K562 (cell line): ENCODE measurements around the gene TUBB4B. TPM values are rescaled to one million over a fixed set of nuclear protein-coding genes. Genes with fewer than 3 reads are reported as not detected.
A peak's percentile ranks its signal among the peaks of the same experiment; 100 is the strongest.

ENCODE experiments used
- ATAC-seq: fragments of 200-7000 bp; cut with Tn5 transposase; 3 replicates; pipeline ENCODE4 v1.9.1; 2020; ENCODE audit warnings: moderate library complexity
- BruUV-seq: library from RNA; stranded (reverse); fragments of 400-500 nt; replicated peaks from 2 replicates; lab custom pipeline; 2021; lab: Mats Ljungman, UMichigan
- CTCF ChIA-PET: fragments of 300-600 bp; formaldehyde crosslinking; extraction: SDS; loops from one replicate; lab custom pipeline; 2021; ENCODE audit warnings: low intra/inter-chr PET ratio; lab: Yijun Ruan, JAX
- POLR2A ChIA-PET: fragments of 300-600, 350-650 bp; sonication (Branson Sonifier 250); formaldehyde crosslinking; extraction: SDS; loops from one replicate; lab custom pipeline; 2021; ENCODE audit warnings: antibody characterized with exemption, inconsistent platforms; lab: Yijun Ruan, JAX
- DNase-seq, 4 experiments: peaks; one replicate each; pipeline versions ENCODE4 v3.0.0 to v3.0.0-alpha.2; 2011 to 2018; ENCODE audit warnings: low spot score in 3 of 4, mixed read lengths in 3 of 4; ENCODE audit errors: extremely low read depth in 1 of 4
- FAIRE-seq: peaks from 2 replicates; lab custom pipeline; 2011; peaks lifted over from hg19 to GRCh38; lab: Jason Lieb, UNC
- H2AFZ ChIP-seq: 2 replicates; pipeline ENCODE4 v1.6.0; 2011; ENCODE audit warnings: low read depth, low read length, control low read depth, inconsistent platforms
- H3K27ac ChIP-seq: fragments of 200-600 bp; 3 replicates; pipeline ENCODE4 v1.8.0; 2011; ENCODE audit warnings: low read depth, mild to moderate bottlenecking, control low read depth, inconsistent platforms, low read length, moderate library complexity, mixed read lengths; ENCODE audit errors: extremely low read depth
- H3K27me3 ChIP-seq, 2 experiments: fragments of 300-600 bp in 1 of 2; 2 replicates in 1 of 2; 3 replicates in 1 of 2; pipeline versions ENCODE4 v1.6.0 to v1.8.0; 2011; ENCODE audit warnings: inconsistent platforms in 2 of 2, low read length in 2 of 2, mild to moderate bottlenecking in 1 of 2, mixed read lengths in 1 of 2, moderate library complexity in 1 of 2; ENCODE audit not compliant: control insufficient read depth in 2 of 2, insufficient read depth in 2 of 2
- H3K36me3 ChIP-seq: fragments of 300-600 bp; 3 replicates; pipeline ENCODE4 v1.8.0; 2011; ENCODE audit warnings: mild to moderate bottlenecking, low read length, inconsistent platforms; ENCODE audit not compliant: control insufficient read depth, insufficient read depth
- H3K4me1 ChIP-seq, 2 experiments: fragments of 200-600 bp in 1 of 2; replicated peaks in 1 of 2; 2 replicates in 1 of 2; 3 replicates in 1 of 2; pipeline versions ENCODE4 v1.5.1 to v1.8.0; 2011; ENCODE audit warnings: inconsistent platforms in 2 of 2, low read length in 2 of 2, mild to moderate bottlenecking in 1 of 2, mixed read lengths in 1 of 2, moderate library complexity in 1 of 2; ENCODE audit not compliant: control insufficient read depth in 2 of 2, insufficient read depth in 2 of 2
- H3K4me2 ChIP-seq: 2 replicates; pipeline ENCODE4 v1.6.1; 2011; ENCODE audit warnings: low read length, control low read depth, inconsistent platforms, mixed read lengths; ENCODE audit not compliant: insufficient read depth
- H3K4me3 ChIP-seq: fragments of 200-600 bp; sonication (generic), shearing (Covaris generic); 2 replicates; pipeline ENCODE4 v1.5.1; 2016; ENCODE audit warnings: control low read depth, inconsistent platforms
- H3K79me2 ChIP-seq: fragments of 200-600 bp; 3 replicates; pipeline ENCODE4 v1.8.0; 2011; ENCODE audit warnings: low read length, inconsistent platforms; ENCODE audit not compliant: control insufficient read depth, insufficient read depth
- H3K9ac ChIP-seq, 2 experiments: 2 replicates each; pipeline versions ENCODE4 v1.6.0 to v1.6.1; 2011; ENCODE audit warnings: low read depth in 2 of 2, low read length in 2 of 2, control low read depth in 1 of 2, inconsistent platforms in 1 of 2, mild to moderate bottlenecking in 1 of 2, mixed read lengths in 1 of 2; ENCODE audit not compliant: insufficient read depth in 1 of 2
- H3K9me1 ChIP-seq: one replicate; pipeline ENCODE4 v1.6.0; 2011; ENCODE audit warnings: inconsistent platforms, mild to moderate bottlenecking, low read length, moderate library complexity; ENCODE audit not compliant: control insufficient read depth, insufficient read depth
- H3K9me3 ChIP-seq: replicated peaks from 2 replicates; pipeline ENCODE4 v1.5.1; 2011; ENCODE audit warnings: low read depth, low read length, inconsistent platforms; ENCODE audit not compliant: control insufficient read depth, insufficient read depth
- H4K20me1 ChIP-seq: replicated peaks from 2 replicates; pipeline ENCODE4 v1.6.1; 2011; ENCODE audit warnings: low read length, inconsistent platforms, mixed read lengths; ENCODE audit not compliant: control insufficient read depth, insufficient read depth
- CBFA2T2 ChIP-seq: fragments of 450-650 bp; conservative IDR thresholded peaks from 2 replicates; pipeline ENCODE4 v1.6.1; 2017; ENCODE audit warnings: mild to moderate bottlenecking
- HDAC8 ChIP-seq: fragments of 450-650 bp; IDR thresholded peaks from 2 replicates; pipeline ENCODE4 v1.6.1; 2016; ENCODE audit warnings: mild to moderate bottlenecking, missing genetic modification characterization, moderate library complexity, missing compliant biosample characterization
- HLTF ChIP-seq: fragments of 450-650 bp; IDR thresholded peaks from 2 replicates; pipeline ENCODE4 v1.6.1; 2016
- HMG20B ChIP-seq: fragments of 250-450 bp; sonication (Bioruptor Pico); IDR thresholded peaks from 2 replicates; pipeline ENCODE4 v1.5.0; 2021; ENCODE audit warnings: mild to moderate bottlenecking
- SMAD3 ChIP-seq: fragments of 450-650 bp; formaldehyde crosslinking; conservative IDR thresholded peaks from 2 replicates; pipeline ENCODE4 v1.4.0; 2020; ENCODE audit warnings: mild to moderate bottlenecking
- TCF7L2 ChIP-seq: fragments of 150-350 bp; IDR thresholded peaks from 2 replicates; pipeline ENCODE4 v1.6.1; 2016; ENCODE audit warnings: low read depth, mild to moderate bottlenecking, low read length, moderate library complexity
- TFAM ChIP-seq: fragments of 250-450 bp; sonication (Bioruptor Pico); conservative IDR thresholded peaks from 2 replicates; pipeline ENCODE4 v1.5.0; 2021; ENCODE audit warnings: mild to moderate bottlenecking, moderate library complexity
- WGBS: fragments of 100-300 bp; shearing (Covaris generic); methylation state at CpG from one replicate; pipeline ENCODE4 v1.1.6; 2016; ENCODE audit warnings: low coverage, mixed read lengths; ENCODE audit not compliant: insufficient coverage; ENCODE audit errors: missing lambda C conversion rate; 5-methylcytosine and 5-hydroxymethylcytosine counted together
- in situ Hi-C: fragments of 300-500 bp; cut with MboI; formaldehyde crosslinking; loops from 4 replicates; pipeline ENCODE4 v1.15.0; 2018; ENCODE audit warnings: inconsistent platforms, mixed read lengths
- intact Hi-C: fragments of 100-400 bp; cut with micrococcal nuclease; formaldehyde crosslinking; loops from 2 replicates; pipeline ENCODE4 v1.14.2; 2022
- polyA plus RNA-seq, 8 experiments: library from polyadenylated mRNA; depleted of rRNA in 4 of 8; stranded (reverse) in 5 of 8; unstranded in 3 of 8; fragments of >200 nt; fragmentation: Nextera tagmentation in 2 of 8; fragmentation: Illumina TruSeq in 1 of 8; extraction: Ambion mirVana in 2 of 8; extraction: Trizol in 1 of 8; gene quantifications; 2 replicates each; pipeline versions ENCODE4 v1.2.1 to v1.2.3, GENCODE V29; 2011 to 2014; ENCODE audit warnings: inconsistent platforms in 1 of 8, missing spikeins in 1 of 8
- total RNA-seq, 7 experiments: library from RNA; depleted of rRNA in 6 of 7; stranded (reverse); fragments of >200 nt in 6 of 7; fragmentation: Illumina TruSeq in 2 of 7; extraction: Trizol in 2 of 7; gene quantifications; 2 replicates each; pipeline versions ENCODE4 v1.2.1 to v1.2.3, GENCODE V29; 2011 to 2021; ENCODE audit warnings: low replicate concordance in 1 of 7
- TF ChIP-seq, protein P1 (sequence below), 2 experiments: fragments of 200-800 bp in 1 of 2; sonication (Bioruptor generic) in 1 of 2; sonication (generic) in 1 of 2; formaldehyde crosslinking in 1 of 2; IDR thresholded peaks in 1 of 2; conservative IDR thresholded peaks in 1 of 2; 2 replicates each; pipeline versions ENCODE4 v1.5.0 to v1.6.1; 2016 to 2020; ENCODE audit warnings: missing compliant biosample characterization in 1 of 2, missing genetic modification characterization in 1 of 2, missing genetic modification reagents in 1 of 2
- TF ChIP-seq, protein P2 (sequence below): fragments of 250-450 bp; sonication (Bioruptor Pico); IDR thresholded peaks from 2 replicates; pipeline ENCODE4 v1.8.0; 2022; ENCODE audit warnings: inconsistent platforms, mild to moderate bottlenecking, moderate library complexity, borderline replicate concordance
- TF ChIP-seq, protein P3 (sequence below): sonication (generic); formaldehyde crosslinking; IDR thresholded peaks from 2 replicates; pipeline ENCODE4 v1.8.1; 2022; ENCODE audit warnings: missing genetic modification reagents
- TF ChIP-seq, protein P4 (sequence below): fragments of 250-450 bp; sonication (Bioruptor Pico); IDR thresholded peaks from 2 replicates; pipeline ENCODE4 v1.4.0; 2020; ENCODE audit warnings: mild to moderate bottlenecking
- TF ChIP-seq, protein P5 (sequence below), 2 experiments: fragments of 450-650 bp in 1 of 2; sonication (generic) in 1 of 2; formaldehyde crosslinking; conservative IDR thresholded peaks; 2 replicates each; pipeline versions ENCODE4 v1.4.0 to v1.8.1; 2020 to 2022; ENCODE audit warnings: mild to moderate bottlenecking in 1 of 2, missing genetic modification reagents in 1 of 2

Gene TUBB4B
- total and polyA plus RNA-seq, 9 of the 15 experiments (the other 6 are each of a cell fraction or from before 2014, with no cell fraction given): 24.1 to 443 (median 268) TPM

DNA sequence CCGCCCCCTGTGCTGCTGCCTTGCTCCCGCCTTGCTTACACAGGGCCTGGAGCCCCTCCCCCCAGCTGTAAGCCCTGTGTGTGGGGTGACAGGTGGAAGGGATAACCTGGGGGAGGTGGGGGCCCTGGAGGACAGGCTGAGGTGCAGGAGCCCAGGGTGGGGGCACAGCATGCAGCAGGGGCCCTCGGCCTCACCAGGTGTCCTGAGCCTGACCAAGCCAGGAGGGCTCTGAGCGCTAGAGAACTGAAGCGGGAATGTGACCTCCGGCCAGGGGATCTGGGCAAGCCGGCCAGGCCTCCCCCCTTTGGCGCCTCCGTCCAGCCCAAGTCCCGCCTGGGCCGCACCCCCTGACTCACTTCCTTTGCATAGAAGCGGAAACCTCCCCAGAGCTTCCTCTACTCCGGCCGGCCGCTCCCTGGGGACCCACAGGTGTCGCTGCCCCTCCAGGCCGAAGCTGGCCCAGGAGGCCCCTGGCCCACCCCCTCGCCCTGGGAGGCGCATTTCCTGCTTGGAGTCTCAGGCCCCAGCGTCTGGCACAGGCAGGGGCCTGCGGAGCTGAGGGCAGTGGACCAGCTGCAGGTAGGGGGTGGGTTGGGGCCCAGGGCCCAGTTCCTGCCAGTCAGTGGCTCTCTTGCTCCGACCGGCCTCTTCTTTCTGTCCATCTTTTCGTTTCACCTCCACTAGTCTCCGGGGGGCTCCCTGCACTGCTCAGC lies 36.4 kb downstream of the TUBB4B start, which contains the start of gene TOR4A:
TSS of gene TOR4A (plus strand) at position 398 of the 713 bp plus-strand sequence. CDS start 964 bp downstream, outside the sequence.
- peak within 1 kb of the TSS; percentile 91 to 92 for H3K9ac ChIP-seq
- BruUV-seq: no TSS peak
- ChIA-PET POLR2A (interaction anchor here (0.5 to 2.6 kb wide), 19 partner anchors 10 to 517 kb away, joined by 3 to 23 read pairs (median 3); partner anchors contain the start of genes LRRC26, MRPL41, NELFB and TUBB4B), CTCF (interaction anchor here (0.8 to 2.3 kb wide), 3 partner anchors 18 to 167 kb away, joined by 4 to 8 read pairs (median 4); partner anchors contain the start of genes EXD3 and NOXA1)
- H3K4me3 ChIP-seq: peak within 1 kb of the TSS; percentile 88
- no peaks in the 10 kb centered on the region for H4K20me1 ChIP-seq
- FAIRE-seq: no peak
- H3K79me2 ChIP-seq: peaks cover 37% of the 10 kb centered on the region
- ATAC-seq: peak; percentile 93
- peak within 1 kb of the TSS; percentile 98 for H3K27ac ChIP-seq
- 3% methylated on average over 21 of the region's 25 CpGs for WGBS
- intact Hi-C loops (loop anchor here (1.0 to 2.0 kb wide), 2 partner anchors 23 to 36 kb away; partner anchors contain the start of genes NELFB and TUBB4B), in situ Hi-C loops (no loop called here)
- H3K4me1 ChIP-seq: peaks cover 17 to 93% of the 10 kb centered on the region in 2 experiments
- H3K4me2 ChIP-seq: peak within 1 kb of the TSS; percentile 82
- no peaks in the 10 kb centered on the region for H3K9me3 ChIP-seq
- no peaks in the 10 kb centered on the region for H3K27me3 ChIP-seq
- DNase-seq: peak; percentile 90 to 97 (median 92)
- peaks cover 49% of the 10 kb centered on the region; the same call in 1 of the 3 replicates for H3K36me3 ChIP-seq
- peak within 1 kb of the TSS; percentile 88 for H2AFZ ChIP-seq
- H3K9me1 ChIP-seq: no peaks in the 10 kb centered on the region
- TF ChIP-seq TFAM (CRISPR knock-in tag) (no peak), CBFA2T2 (no peak; the same call in 1 of the 2 replicates), SMAD3 (CRISPR knock-in tag) (0 out of 2 replicates have a peak, but pooled peaks have one; percentile 26), HMG20B (CRISPR knock-in tag) (no peak), HLTF (peak; percentile 56; the same call in 1 of the 2 replicates), TCF7L2 (no peak), HDAC8 (tag) (no peak)
- TF ChIP-seq, protein P1, sequence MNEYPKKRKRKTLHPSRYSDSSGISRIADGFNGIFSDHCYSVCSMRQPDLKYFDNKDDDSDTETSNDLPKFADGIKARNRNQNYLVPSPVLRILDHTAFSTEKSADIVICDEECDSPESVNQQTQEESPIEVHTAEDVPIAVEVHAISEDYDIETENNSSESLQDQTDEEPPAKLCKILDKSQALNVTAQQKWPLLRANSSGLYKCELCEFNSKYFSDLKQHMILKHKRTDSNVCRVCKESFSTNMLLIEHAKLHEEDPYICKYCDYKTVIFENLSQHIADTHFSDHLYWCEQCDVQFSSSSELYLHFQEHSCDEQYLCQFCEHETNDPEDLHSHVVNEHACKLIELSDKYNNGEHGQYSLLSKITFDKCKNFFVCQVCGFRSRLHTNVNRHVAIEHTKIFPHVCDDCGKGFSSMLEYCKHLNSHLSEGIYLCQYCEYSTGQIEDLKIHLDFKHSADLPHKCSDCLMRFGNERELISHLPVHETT (CRISPR knock-in tag; conservative IDR thresholded peaks at IDR 0.05 in 1 of 2, IDR thresholded peaks at IDR 0.05 in 1 of 2): no peak
- TF ChIP-seq, protein P2, sequence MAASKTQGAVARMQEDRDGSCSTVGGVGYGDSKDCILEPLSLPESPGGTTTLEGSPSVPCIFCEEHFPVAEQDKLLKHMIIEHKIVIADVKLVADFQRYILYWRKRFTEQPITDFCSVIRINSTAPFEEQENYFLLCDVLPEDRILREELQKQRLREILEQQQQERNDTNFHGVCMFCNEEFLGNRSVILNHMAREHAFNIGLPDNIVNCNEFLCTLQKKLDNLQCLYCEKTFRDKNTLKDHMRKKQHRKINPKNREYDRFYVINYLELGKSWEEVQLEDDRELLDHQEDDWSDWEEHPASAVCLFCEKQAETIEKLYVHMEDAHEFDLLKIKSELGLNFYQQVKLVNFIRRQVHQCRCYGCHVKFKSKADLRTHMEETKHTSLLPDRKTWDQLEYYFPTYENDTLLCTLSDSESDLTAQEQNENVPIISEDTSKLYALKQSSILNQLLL (CRISPR knock-in tag): no peak
- TF ChIP-seq, protein P3, sequence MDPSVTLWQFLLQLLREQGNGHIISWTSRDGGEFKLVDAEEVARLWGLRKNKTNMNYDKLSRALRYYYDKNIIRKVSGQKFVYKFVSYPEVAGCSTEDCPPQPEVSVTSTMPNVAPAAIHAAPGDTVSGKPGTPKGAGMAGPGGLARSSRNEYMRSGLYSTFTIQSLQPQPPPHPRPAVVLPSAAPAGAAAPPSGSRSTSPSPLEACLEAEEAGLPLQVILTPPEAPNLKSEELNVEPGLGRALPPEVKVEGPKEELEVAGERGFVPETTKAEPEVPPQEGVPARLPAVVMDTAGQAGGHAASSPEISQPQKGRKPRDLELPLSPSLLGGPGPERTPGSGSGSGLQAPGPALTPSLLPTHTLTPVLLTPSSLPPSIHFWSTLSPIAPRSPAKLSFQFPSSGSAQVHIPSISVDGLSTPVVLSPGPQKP (CRISPR knock-in tag): no peak
- TF ChIP-seq, protein P4, sequence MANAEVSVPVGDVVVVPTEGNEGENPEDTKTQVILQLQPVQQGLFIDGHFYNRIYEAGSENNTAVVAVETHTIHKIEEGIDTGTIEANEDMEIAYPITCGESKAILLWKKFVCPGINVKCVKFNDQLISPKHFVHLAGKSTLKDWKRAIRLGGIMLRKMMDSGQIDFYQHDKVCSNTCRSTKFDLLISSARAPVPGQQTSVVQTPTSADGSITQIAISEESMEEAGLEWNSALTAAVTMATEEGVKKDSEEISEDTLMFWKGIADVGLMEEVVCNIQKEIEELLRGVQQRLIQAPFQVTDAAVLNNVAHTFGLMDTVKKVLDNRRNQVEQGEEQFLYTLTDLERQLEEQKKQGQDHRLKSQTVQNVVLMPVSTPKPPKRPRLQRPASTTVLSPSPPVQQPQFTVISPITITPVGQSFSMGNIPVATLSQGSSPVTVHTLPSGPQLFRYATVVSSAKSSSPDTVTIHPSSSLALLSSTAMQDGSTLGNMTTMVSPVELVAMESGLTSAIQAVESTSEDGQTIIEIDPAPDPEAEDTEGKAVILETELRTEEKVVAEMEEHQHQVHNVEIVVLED (CRISPR knock-in tag): no peak
- TF ChIP-seq, protein P5, sequence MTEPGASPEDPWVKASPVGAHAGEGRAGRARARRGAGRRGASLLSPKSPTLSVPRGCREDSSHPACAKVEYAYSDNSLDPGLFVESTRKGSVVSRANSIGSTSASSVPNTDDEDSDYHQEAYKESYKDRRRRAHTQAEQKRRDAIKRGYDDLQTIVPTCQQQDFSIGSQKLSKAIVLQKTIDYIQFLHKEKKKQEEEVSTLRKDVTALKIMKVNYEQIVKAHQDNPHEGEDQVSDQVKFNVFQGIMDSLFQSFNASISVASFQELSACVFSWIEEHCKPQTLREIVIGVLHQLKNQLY (CRISPR knock-in tag; conservative IDR thresholded peaks at IDR 0.05): no peak
